Activated CD8-positive, alpha-beta memory T cell treated with anti-CD3 and anti-CD28 coated beads, Interleukin-2, amount 10 ng/mL, durations not matched to agents 7 days and 5 days (primary cell): ENCODE data around the gene MT1X. TPM values are rescaled to one million over a fixed set of nuclear protein-coding genes. Genes with fewer than 3 reads are reported as not detected.

Experiments
- ATAC-seq: fragments of 150-1000 bp; cut with Tn5 transposase; one replicate; pipeline ENCODE4 v1.10.0; 2021; ENCODE audit warnings: moderate library complexity
- CTCF ChIA-PET: fragments of 350-600 bp; sonication (Branson Sonifier 250); formaldehyde crosslinking; loops from one replicate; lab custom pipeline; 2021; ENCODE audit warnings: antibody characterized with exemption; lab: Charles Lee
- DNase-seq: peaks from one replicate; pipeline ENCODE4 v3.0.0-alpha.2; 2020
- H3K27ac Mint-ChIP-seq: one replicate; pipeline ENCODE4 v1.8.0; 2021; ENCODE audit warnings: mild to moderate bottlenecking, mixed read lengths
- H3K27me3 Mint-ChIP-seq: one replicate; pipeline ENCODE4 v1.8.0; 2021; ENCODE audit warnings: mixed read lengths
- H3K36me3 Mint-ChIP-seq: one replicate; pipeline ENCODE4 v1.8.0; 2021; ENCODE audit warnings: mild to moderate bottlenecking, mixed read lengths
- H3K4me1 Mint-ChIP-seq: one replicate; pipeline ENCODE4 v1.8.0; 2021; ENCODE audit warnings: mixed read lengths
- H3K4me3 Mint-ChIP-seq: one replicate; pipeline ENCODE4 v1.8.0; 2021; ENCODE audit warnings: mild to moderate bottlenecking, moderate library complexity, mixed read lengths
- H3K9me3 Mint-ChIP-seq: one replicate; pipeline ENCODE4 v1.8.0; 2022; ENCODE audit warnings: low read depth, mixed read lengths
- total RNA-seq, 2 experiments: library from RNA; stranded (reverse); gene quantifications; one replicate each; pipeline ENCODE4 v1.2.3, GENCODE V29; 2021

Gene MT1X
- total RNA-seq, 2 experiments from 2014 or later, result 34.2 to 39.5 TPM

DNA sequence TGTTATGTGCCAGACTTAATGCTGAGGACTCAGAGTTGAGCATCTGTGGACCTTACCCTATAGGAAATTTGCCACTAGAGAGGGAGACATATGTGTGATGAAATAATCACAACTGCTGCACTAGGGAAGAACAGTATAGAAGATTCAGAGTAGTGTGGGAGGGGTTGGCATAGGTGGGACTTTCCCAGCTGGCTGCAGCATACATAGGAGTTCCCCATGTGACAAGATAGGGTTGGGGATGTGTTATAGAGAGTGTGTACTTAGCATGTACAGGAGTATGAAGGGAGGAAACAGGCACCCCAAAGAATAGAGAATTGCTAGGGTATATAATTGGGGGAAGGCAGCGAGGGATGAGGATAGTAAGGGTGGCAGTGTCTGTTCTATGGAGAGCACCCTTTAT, 50.6 kb downstream of the MT1X start:
- Mint-ChIP-seq H3K36me3 (peaks cover 12% of the 10 kb centered on the region), H3K27me3 (no peaks in the 10 kb centered on the region), H3K4me3 (no peak overlapping the region), H3K9me3 (no peaks in the 10 kb centered on the region), H3K4me1 (peaks cover 17% of the 10 kb centered on the region), H3K27ac (no peak overlapping the region)
- CTCF ChIA-PET, result interaction anchor here (1.1 to 1.4 kb wide), 2 partner anchors 11 to 16 kb away, joined by 3 read pairs; no protein-coding TSS in a partner anchor
- DNase-seq, result no peak
- ATAC-seq, result no peak

Other genes with a start within 250 kb of the MT1X start
- 100 to 1,000 TPM; 242 to 279 TPM for gene NUDT21, start 231.1 kb upstream of the MT1X start, total RNA-seq
- gene OGFOD1, start 230.9 kb upstream of the MT1X start, total RNA-seq, result 10 to 100 TPM; 41.9 to 63.1 TPM
- gene BBS2, start 162.4 kb upstream of the MT1X start, total RNA-seq, result 1 to 10 TPM; 6.2 to 8.2 TPM
- gene MT4, start 117.4 kb upstream of the MT1X start, total RNA-seq, result not detected
- gene MT3, start 92.9 kb upstream of the MT1X start, total RNA-seq, result 1 to 10 TPM in 1 of 2 experiments, not detected in 1; 3.6 TPM
- gene MT2A, start 73.9 kb upstream of the MT1X start, total RNA-seq, result 100 to 1,000 TPM; 121 to 125 TPM
- gene MT1E, start 56.7 kb upstream of the MT1X start, total RNA-seq, result 10 to 100 TPM; 41.2 to 54.1 TPM
- gene MT1M, start 49.8 kb upstream of the MT1X start, total RNA-seq, result not detected
- gene MT1A, start 43.8 kb upstream of the MT1X start, total RNA-seq, result under 1 TPM in 1 of 2 experiments, not detected in 1; 0.91 TPM
- not detected for gene MT1B, start 30.6 kb upstream of the MT1X start, total RNA-seq
- 10 to 100 TPM; 11.4 to 20.6 TPM for gene MT1F, start 24.5 kb upstream of the MT1X start, total RNA-seq
- gene MT1G, start 14.4 kb upstream of the MT1X start, total RNA-seq, result 1 to 10 TPM; 2.8 to 3.4 TPM
- gene MT1H, start 12.7 kb upstream of the MT1X start, total RNA-seq, result not detected
- gene NUP93, start 47.7 kb downstream of the MT1X start, total RNA-seq, result 100 to 1,000 TPM; 126 to 129 TPM
- not detected for gene SLC12A3, start 182.7 kb downstream of the MT1X start, total RNA-seq
- gene HERPUD1, start 249.7 kb downstream of the MT1X start, total RNA-seq, result 100 to 1,000 TPM; 127 to 149 TPM